MCF 10A (cell line): ENCODE results near the gene UTF1. TPM values are rescaled to one million over a fixed set of nuclear protein-coding genes. Genes with fewer than 3 reads are reported as not detected.

Experiments
- BruUV-seq: library from RNA; stranded (reverse); fragments of 400-500 nt; replicated peaks from 2 replicates; lab custom pipeline; 2021; lab: Mats Ljungman, UMichigan
- CTCF ChIA-PET: fragments of 300-600 bp; sonication (Branson Sonifier 250); formaldehyde crosslinking; extraction: SDS; loops from one replicate; lab custom pipeline; 2021; ENCODE audit warnings: antibody characterized with exemption, inconsistent platforms; lab: Yijun Ruan, JAX
- POLR2A ChIA-PET: fragments of 300-600, 350-650 bp; sonication (Branson Sonifier 250); formaldehyde crosslinking; extraction: SDS; loops from one replicate; lab custom pipeline; 2020; ENCODE audit warnings: antibody characterized with exemption, inconsistent platforms; lab: Yijun Ruan, JAX
- DNase-seq: peaks from one replicate; pipeline ENCODE4 v3.0.0-alpha.2; 2018; ENCODE audit not compliant: unreplicated experiment
- H3K27ac Mint-ChIP-seq: one replicate; pipeline ENCODE4 v1.8.0; 2022; ENCODE audit warnings: mild to moderate bottlenecking, low read depth, mixed read lengths; ENCODE audit not compliant: unreplicated experiment
- H3K27me3 Mint-ChIP-seq: one replicate; pipeline ENCODE4 v1.8.0; 2022; ENCODE audit warnings: mixed read lengths; ENCODE audit not compliant: insufficient read depth, unreplicated experiment
- H3K36me3 Mint-ChIP-seq: one replicate; pipeline ENCODE4 v1.8.0; 2022; ENCODE audit warnings: mild to moderate bottlenecking, moderate library complexity, mixed read lengths; ENCODE audit not compliant: insufficient read depth, unreplicated experiment
- H3K4me1 Mint-ChIP-seq: one replicate; pipeline ENCODE4 v1.8.0; 2022; ENCODE audit warnings: mixed read lengths; ENCODE audit not compliant: insufficient read depth, unreplicated experiment
- H3K4me3 Mint-ChIP-seq: one replicate; pipeline ENCODE4 v1.8.0; 2022; ENCODE audit warnings: mild to moderate bottlenecking, moderate library complexity, mixed read lengths; ENCODE audit not compliant: unreplicated experiment
- H3K9me3 Mint-ChIP-seq: one replicate; pipeline ENCODE4 v1.8.0; 2022; ENCODE audit warnings: mixed read lengths; ENCODE audit not compliant: unreplicated experiment
- CTCF ChIP-seq: fragments of 200-600 bp; IDR thresholded peaks from one replicate; pipeline ENCODE4 v1.8.0; 2022; ENCODE audit warnings: antibody characterized with exemption, mild to moderate bottlenecking; ENCODE audit not compliant: unreplicated experiment
- intact Hi-C: fragments of 100-400 bp; cut with micrococcal nuclease; formaldehyde crosslinking; loops from 2 replicates; pipeline ENCODE4 v1.14.1; 2022
- total RNA-seq: library from RNA; stranded (reverse); gene quantifications from 2 replicates; pipeline ENCODE4 v1.2.3, GENCODE V29; 2022

UTF1 gene
- total RNA-seq, 1 experiment from 2014 or later: not detected

GRCh38 chr10:133185916-133186315 is 44.1 kb upstream of the UTF1 start:
- no peak for DNase-seq
- ChIA-PET POLR2A (no interaction called here), CTCF (no interaction called here)
- H3K9me3 Mint-ChIP-seq: peaks cover 16% of the 10 kb centered on the region
- H3K27ac Mint-ChIP-seq: no peak overlapping the region
- no peaks in the 10 kb centered on the region for H3K36me3 Mint-ChIP-seq
- intact Hi-C loops: no loop called here
- no peak overlapping the region for H3K4me3 Mint-ChIP-seq
- TF ChIP-seq CTCF: no peak
- no peaks in the 10 kb centered on the region for H3K4me1 Mint-ChIP-seq
- BruUV-seq: no TSS peak
- H3K27me3 Mint-ChIP-seq: no peaks in the 10 kb centered on the region

GRCh38 chr10:133186416-133187090 is 43.5 kb upstream of the UTF1 start:
- Mint-ChIP-seq H3K4me3 (no peak overlapping the region), H3K27me3 (no peaks in the 10 kb centered on the region), H3K36me3 (no peaks in the 10 kb centered on the region), H3K4me1 (no peaks in the 10 kb centered on the region), H3K9me3 (peaks cover 11% of the 10 kb centered on the region), H3K27ac (no peak overlapping the region)
- no peak for DNase-seq
- no peak for TF ChIP-seq CTCF
- BruUV-seq: no TSS peak
- ChIA-PET CTCF (no interaction called here), POLR2A (no interaction called here)
- intact Hi-C loops: no loop called here

- H3K27me3 Mint-ChIP-seq: no peaks in the 10 kb centered on the region
- intact Hi-C loops: no loop called here
- no peak for TF ChIP-seq CTCF
These were observed 42.7 kb upstream of the UTF1 start for GRCh38 chr10:133187091-133187905.

GRCh38 chr10:133187906-133188681 is 41.9 kb upstream of the UTF1 start:
- POLR2A ChIA-PET: no interaction called here
- peaks cover 16% of the 10 kb centered on the region for H3K9me3 Mint-ChIP-seq
- no peak for DNase-seq
- no TSS peak for BruUV-seq
- CTCF ChIA-PET: interaction anchor here (0.5 kb wide), 1 partner anchor 44 kb away, joined by 3 read pairs; no protein-coding TSS in a partner anchor
- H3K27ac Mint-ChIP-seq: no peak overlapping the region
- no peaks in the 10 kb centered on the region for H3K4me1 Mint-ChIP-seq
- TF ChIP-seq CTCF: no peak
- H3K36me3 Mint-ChIP-seq: no peaks in the 10 kb centered on the region
- no peaks in the 10 kb centered on the region for H3K27me3 Mint-ChIP-seq
- no peak overlapping the region for H3K4me3 Mint-ChIP-seq
- intact Hi-C loops: no loop called here

More at GRCh38 chr10:133187091-133187905, 42.7 kb upstream of the UTF1 start:
- no TSS peak for BruUV-seq
- ChIA-PET POLR2A (no interaction called here), CTCF (no interaction called here)
- H3K4me3 Mint-ChIP-seq: no peak overlapping the region
- H3K4me1 Mint-ChIP-seq: no peaks in the 10 kb centered on the region
- H3K9me3 Mint-ChIP-seq: peaks cover 14% of the 10 kb centered on the region
- no peak for DNase-seq
- no peaks in the 10 kb centered on the region for H3K36me3 Mint-ChIP-seq
- H3K27ac Mint-ChIP-seq: no peak overlapping the region
